DND-41 (cell line): ENCODE results near the gene RIN3.

ENCODE experiments used
- CTCF ChIP-seq: IDR thresholded peaks from 2 replicates; pipeline ENCODE4 v1.5.1; 2012; ENCODE audit warnings: borderline replicate concordance, low read length, moderate library complexity, mild to moderate bottlenecking; ENCODE audit not compliant: poor library complexity, severe bottlenecking; ENCODE audit errors: extremely low read depth
- EZH2 ChIP-seq: IDR thresholded peaks from 3 replicates; pipeline ENCODE4 v1.6.1; 2012; ENCODE audit warnings: borderline replicate concordance, low read depth, mild to moderate bottlenecking, moderate library complexity, low read length, inconsistent platforms; ENCODE audit not compliant: severe bottlenecking

- TF ChIP-seq CTCF (no peak), EZH2 (no peak)
Observed at GRCh38 chr14:92607251-92607650, 93.7 kb downstream of the RIN3 start.
